B cell (primary cell): ENCODE results near the gene PGM1.

Source experiments
- EZH2 ChIP-seq: IDR thresholded peaks from 2 replicates; pipeline ENCODE4 v1.6.1; 2012; ENCODE audit warnings: borderline replicate concordance, low read depth, mild to moderate bottlenecking, moderate library complexity, low read length; ENCODE audit not compliant: insufficient read depth, poor library complexity, severe bottlenecking
- TF ChIP-seq, protein P1 (sequence below): fragments of 200-600 bp; IDR thresholded peaks from one replicate; pipeline ENCODE4 v1.8.0; 2022; ENCODE audit warnings: antibody characterized with exemption, mild to moderate bottlenecking

DNA sequence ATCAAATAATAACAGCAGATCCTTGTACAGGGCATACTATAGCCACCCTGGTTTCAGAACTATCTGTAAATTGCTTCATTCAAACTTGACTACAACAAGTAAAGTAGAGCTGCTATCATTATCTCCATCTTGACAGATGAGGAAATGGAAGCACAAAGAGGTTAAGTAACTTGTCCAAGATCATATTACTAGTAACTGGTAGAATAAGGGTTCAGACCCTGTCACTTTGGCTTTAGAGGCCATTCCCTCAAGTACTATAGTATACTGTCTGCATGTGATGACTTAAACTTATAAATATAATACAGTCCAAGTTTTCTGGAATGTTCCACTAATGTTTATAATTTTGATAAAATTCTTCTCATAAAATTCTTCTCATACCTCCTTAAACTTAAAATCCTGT lies 24.8 kb downstream of the PGM1 start:
- TF ChIP-seq, protein P1, sequence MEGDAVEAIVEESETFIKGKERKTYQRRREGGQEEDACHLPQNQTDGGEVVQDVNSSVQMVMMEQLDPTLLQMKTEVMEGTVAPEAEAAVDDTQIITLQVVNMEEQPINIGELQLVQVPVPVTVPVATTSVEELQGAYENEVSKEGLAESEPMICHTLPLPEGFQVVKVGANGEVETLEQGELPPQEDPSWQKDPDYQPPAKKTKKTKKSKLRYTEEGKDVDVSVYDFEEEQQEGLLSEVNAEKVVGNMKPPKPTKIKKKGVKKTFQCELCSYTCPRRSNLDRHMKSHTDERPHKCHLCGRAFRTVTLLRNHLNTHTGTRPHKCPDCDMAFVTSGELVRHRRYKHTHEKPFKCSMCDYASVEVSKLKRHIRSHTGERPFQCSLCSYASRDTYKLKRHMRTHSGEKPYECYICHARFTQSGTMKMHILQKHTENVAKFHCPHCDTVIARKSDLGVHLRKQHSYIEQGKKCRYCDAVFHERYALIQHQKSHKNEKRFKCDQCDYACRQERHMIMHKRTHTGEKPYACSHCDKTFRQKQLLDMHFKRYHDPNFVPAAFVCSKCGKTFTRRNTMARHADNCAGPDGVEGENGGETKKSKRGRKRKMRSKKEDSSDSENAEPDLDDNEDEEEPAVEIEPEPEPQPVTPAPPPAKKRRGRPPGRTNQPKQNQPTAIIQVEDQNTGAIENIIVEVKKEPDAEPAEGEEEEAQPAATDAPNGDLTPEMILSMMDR: no peak
- TF ChIP-seq EZH2: no peak
